HepG2 (cell line): ENCODE results near the gene CDC42BPG. TPM values are rescaled to one million over a fixed set of nuclear protein-coding genes. Genes with fewer than 3 reads are reported as not detected.

ENCODE experiments used
- ATAC-seq: fragments of 200-7000 bp; cut with Tn5 transposase; 3 replicates; pipeline ENCODE4 v1.9.1; 2020; ENCODE audit warnings: mild to moderate bottlenecking, moderate library complexity
- BruUV-seq: library from RNA; stranded (reverse); fragments of 400-500 nt; replicated peaks from 2 replicates; lab custom pipeline; 2021; lab: Mats Ljungman, UMichigan
- CTCF ChIA-PET: fragments of 300-600 bp; formaldehyde crosslinking; extraction: SDS; loops from one replicate; lab custom pipeline; 2021; ENCODE audit warnings: low total read pairs, inconsistent platforms, low intra/inter-chr PET ratio; lab: Yijun Ruan, JAX
- POLR2A ChIA-PET: fragments of 350-600 bp; sonication (Branson Sonifier 250); formaldehyde crosslinking; loops from one replicate; lab custom pipeline; 2020; ENCODE audit warnings: antibody characterized with exemption, inconsistent platforms; lab: Yijun Ruan, JAX
- DNase-seq: peaks from one replicate; pipeline ENCODE4 v3.0.0-alpha.2; 2015; ENCODE audit warnings: low spot score
- FAIRE-seq: peaks from 3 replicates; lab custom pipeline; 2011; peaks lifted over from hg19 to GRCh38; lab: Jason Lieb, UNC
- H2AFZ ChIP-seq: one replicate; pipeline ENCODE4 v1.6.1; 2011; ENCODE audit warnings: low read length, inconsistent platforms
- H3K27ac ChIP-seq: fragments of 300-600 bp; 3 replicates; pipeline ENCODE4 v1.8.0; 2011; ENCODE audit warnings: mixed run types, mild to moderate bottlenecking, mixed read lengths, low read length, inconsistent platforms; ENCODE audit not compliant: insufficient read depth; ENCODE audit errors: extremely low read length
- H3K27me3 ChIP-seq, 2 experiments: fragments of 200-600 bp in 1 of 2; 2 replicates in 1 of 2; 3 replicates in 1 of 2; pipeline versions ENCODE4 v1.6.0 to v1.8.0; 2011; ENCODE audit warnings: low read length in 2 of 2, mild to moderate bottlenecking in 2 of 2, moderate library complexity in 2 of 2, inconsistent platforms in 1 of 2; ENCODE audit not compliant: insufficient read depth in 2 of 2, control insufficient read depth in 1 of 2
- H3K36me3 ChIP-seq, 2 experiments: fragments of 200-600 bp in 1 of 2; replicated peaks in 1 of 2; 2 replicates in 1 of 2; 3 replicates in 1 of 2; pipeline versions ENCODE4 v1.5.1 to v1.8.0; 2011; ENCODE audit warnings: low read length in 2 of 2, inconsistent platforms in 1 of 2; ENCODE audit not compliant: insufficient read depth in 2 of 2, control insufficient read depth in 1 of 2
- H3K4me1 ChIP-seq: 2 replicates; pipeline ENCODE4 v1.5.1; 2012; ENCODE audit warnings: low read length, inconsistent platforms; ENCODE audit not compliant: insufficient read depth
- H3K4me2 ChIP-seq: 2 replicates; pipeline ENCODE4 v1.6.0; 2011; ENCODE audit warnings: low read depth, low read length, inconsistent platforms
- H3K4me3 ChIP-seq, 3 experiments: fragments of 200-600 bp in 1 of 3; sonication (generic), shearing (Covaris generic) in 1 of 3; replicated peaks in 1 of 3; 2 replicates each; pipeline ENCODE4 v1.5.1; 2011 to 2016; ENCODE audit warnings: low read length in 3 of 3, inconsistent platforms in 2 of 3, low read depth in 2 of 3, mild to moderate bottlenecking in 2 of 3, control low read depth in 1 of 3, mixed read lengths in 1 of 3; ENCODE audit not compliant: insufficient read depth in 1 of 3
- H3K79me2 ChIP-seq: one replicate; pipeline ENCODE4 v1.6.1; 2011; ENCODE audit warnings: low read length, inconsistent platforms; ENCODE audit not compliant: insufficient read depth
- H3K9ac ChIP-seq: 2 replicates; pipeline ENCODE4 v1.6.0; 2011; ENCODE audit warnings: mild to moderate bottlenecking, low read depth, low read length, inconsistent platforms; ENCODE audit not compliant: insufficient read depth
- H3K9me3 ChIP-seq: 2 replicates; pipeline ENCODE4 v1.5.1; 2012; ENCODE audit warnings: mild to moderate bottlenecking, low read length
- H4K20me1 ChIP-seq: 2 replicates; pipeline ENCODE4 v1.6.0; 2011; ENCODE audit warnings: inconsistent platforms, mild to moderate bottlenecking, low read length, moderate library complexity; ENCODE audit not compliant: insufficient read depth
- BORCS8-MEF2B ChIP-seq: sonication (generic); formaldehyde crosslinking; IDR thresholded peaks from 2 replicates; pipeline ENCODE4 v1.8.0; 2022; ENCODE audit warnings: mild to moderate bottlenecking, missing genetic modification reagents
- HMG20A ChIP-seq: IDR thresholded peaks from 2 replicates; pipeline ENCODE4 v1.6.1; 2016; ENCODE audit warnings: borderline replicate concordance
- HNRNPLL ChIP-seq: fragments of 200-400 bp; formaldehyde crosslinking; IDR thresholded peaks from 2 replicates; pipeline ENCODE4 v1.6.1; 2017; ENCODE audit warnings: mild to moderate bottlenecking, low read depth, low read length; ENCODE audit not compliant: poor library complexity, severe bottlenecking
- NAIF1 ChIP-seq: sonication (generic); formaldehyde crosslinking; IDR thresholded peaks from 2 replicates; pipeline ENCODE4 v1.5.0; 2020; ENCODE audit warnings: mild to moderate bottlenecking, missing genetic modification reagents, borderline replicate concordance
- POLR2G ChIP-seq: fragments of 200-400 bp; formaldehyde crosslinking; IDR thresholded peaks from 2 replicates; pipeline ENCODE4 v1.6.1; 2018; ENCODE audit warnings: mild to moderate bottlenecking, low read depth, low read length, moderate library complexity
- TBX2 ChIP-seq: sonication (generic); formaldehyde crosslinking; IDR thresholded peaks from 2 replicates; pipeline ENCODE4 v1.5.0; 2020; ENCODE audit warnings: missing genetic modification reagents, mild to moderate bottlenecking, borderline replicate concordance
- WGBS: methylation state at CpG from one replicate; pipeline ENCODE4 v1.1.6; 2017; ENCODE audit warnings: low lambda C conversion rate; 5-methylcytosine and 5-hydroxymethylcytosine counted together
- in situ Hi-C: cut with HindIII; loops from 2 replicates; pipeline ENCODE4 v1.10.0; 2017; ENCODE audit warnings: low pct_unique_long_range_greater_than_20kb; ENCODE audit not compliant: extremely low pct_ligation_motif_present
- intact Hi-C: fragments of 100-400 bp; cut with micrococcal nuclease; formaldehyde crosslinking; loops from one replicate; pipeline ENCODE4 v1.10.0; 2022; ENCODE audit not compliant: unreplicated experiment
- polyA plus RNA-seq, 8 experiments: library from polyadenylated mRNA; depleted of rRNA in 3 of 8; stranded (reverse) in 7 of 8; unstranded in 1 of 8; fragments of >200 nt; fragmentation: Illumina TruSeq in 4 of 8; extraction: Trizol in 4 of 8; gene quantifications; 2 replicates each; pipeline versions ENCODE4 v1.2.1 to v1.2.3, GENCODE V29; 2011 to 2016; ENCODE audit warnings: low read depth in 4 of 8, missing spikeins in 1 of 8, mixed read lengths in 1 of 8; ENCODE audit not compliant: insufficient read depth in 1 of 8
- total RNA-seq, 5 experiments: library from RNA; depleted of rRNA; stranded (reverse); fragments of >200 nt; fragmentation: Illumina TruSeq; extraction: Trizol; gene quantifications; 2 replicates each; pipeline ENCODE4 v1.2.3, GENCODE V29; 2016; ENCODE audit warnings: low read depth in 1 of 5

Gene CDC42BPG
- total and polyA plus RNA-seq, 2 of the 13 experiments (the other 11 are each of a cell fraction or from before 2014, with no cell fraction given), result 0.55 to 1.4 TPM

GRCh38 chr11:64835616-64836447 is 8.6 kb downstream of the CDC42BPG start:
- Histone ChIP-seq H4K20me1 (no peaks in the 10 kb centered on the region), H3K4me1 (no peaks in the 10 kb centered on the region), H3K4me2 (no peak overlapping the region), H2AFZ (no peak overlapping the region), H3K79me2 (no peaks in the 10 kb centered on the region), H3K27ac (no peak overlapping the region), H3K27me3 (no peaks in the 10 kb centered on the region; a peak in 1 of 5 replicates), H3K9ac (no peak overlapping the region), H3K36me3 (no peaks in the 10 kb centered on the region), H3K4me3 (no peak overlapping the region), H3K9me3 (no peaks in the 10 kb centered on the region)
- no peak for DNase-seq
- no peak for FAIRE-seq
- POLR2A ChIA-PET, result no interaction called here
- CTCF ChIA-PET, result no interaction called here
- ATAC-seq, result no peak
- WGBS, result 90% methylated on average over 5 of the region's 17 CpGs
- TF ChIP-seq HMG20A (CRISPR knock-in tag) (no peak), HNRNPLL (peak; percentile 11)
- BruUV-seq, result no TSS peak
- in situ Hi-C loops (no loop called here), intact Hi-C loops (no loop called here)

GRCh38 chr11:64834723-64835615 is 9.5 kb downstream of the CDC42BPG start:
- BruUV-seq, result no TSS peak
- Histone ChIP-seq H3K9me3 (no peaks in the 10 kb centered on the region), H3K27ac (no peak overlapping the region), H3K4me1 (no peaks in the 10 kb centered on the region), H3K27me3 (no peaks in the 10 kb centered on the region; a peak in 1 of 5 replicates), H3K36me3 (no peaks in the 10 kb centered on the region), H2AFZ (no peak overlapping the region), H4K20me1 (no peaks in the 10 kb centered on the region), H3K4me3 (no peak overlapping the region), H3K79me2 (no peaks in the 10 kb centered on the region), H3K4me2 (no peak overlapping the region), H3K9ac (no peak overlapping the region)
- CTCF ChIA-PET, result no interaction called here
- no peak for FAIRE-seq
- DNase-seq, result no peak
- WGBS, result 83% methylated on average over 21 of the region's 29 CpGs
- intact Hi-C loops, result no loop called here
- in situ Hi-C loops, result no loop called here
- no peak for ATAC-seq
- TF ChIP-seq TBX2 (CRISPR knock-in tag) (no peak), NAIF1 (no peak), POLR2G (no peak), BORCS8-MEF2B (CRISPR knock-in tag) (no peak)
- POLR2A ChIA-PET, result interaction anchor here (0.6 to 1.0 kb wide), 2 partner anchors 8 to 18 kb away, joined by 3 to 4 read pairs; no protein-coding TSS in a partner anchor
